HepG2 (cell line): ENCODE data around the gene RBCK1. TPM values are rescaled to one million over a fixed set of nuclear protein-coding genes. Genes with fewer than 3 reads are reported as not detected.

Experiments
- CREM ChIP-seq, 2 experiments: sonication (generic) in 1 of 2; formaldehyde crosslinking in 1 of 2; IDR thresholded peaks; 2 replicates each; pipeline versions ENCODE4 v1.4.0 to v1.6.1; 2016 to 2020; ENCODE audit warnings: antibody characterized with exemption in 1 of 2, mild to moderate bottlenecking in 1 of 2, missing genetic modification reagents in 1 of 2
- HIC2 ChIP-seq: sonication (generic); formaldehyde crosslinking; IDR thresholded peaks from 2 replicates; pipeline ENCODE4 v1.9.0; 2022; ENCODE audit warnings: low read depth, missing genetic modification reagents
- HNRNPLL ChIP-seq: fragments of 200-400 bp; formaldehyde crosslinking; IDR thresholded peaks from 2 replicates; pipeline ENCODE4 v1.6.1; 2017; ENCODE audit warnings: mild to moderate bottlenecking, low read depth, low read length; ENCODE audit not compliant: poor library complexity, severe bottlenecking
- HOXA3 ChIP-seq: sonication (generic); formaldehyde crosslinking; IDR thresholded peaks from 2 replicates; pipeline ENCODE4 v1.5.0; 2020; ENCODE audit warnings: missing genetic modification reagents
- KLF6 ChIP-seq: IDR thresholded peaks from 2 replicates; pipeline ENCODE4 v1.8.0; 2016; ENCODE audit warnings: missing biosample characterization, missing genetic modification reagents
- MBNL3 ChIP-seq: fragments of 250-450 bp; sonication (Bioruptor Pico); conservative IDR thresholded peaks from 2 replicates; pipeline ENCODE4 v1.8.0; 2022; ENCODE audit warnings: mild to moderate bottlenecking, inconsistent platforms
- NFE2 ChIP-seq: sonication (generic); formaldehyde crosslinking; IDR thresholded peaks from 2 replicates; pipeline ENCODE4 v1.4.0; 2020; ENCODE audit warnings: missing genetic modification reagents
- PPARG ChIP-seq: conservative IDR thresholded peaks from 2 replicates; pipeline ENCODE4 v1.6.1; 2016; ENCODE audit warnings: missing biosample characterization, missing genetic modification reagents
- REL ChIP-seq: sonication (generic); formaldehyde crosslinking; conservative IDR thresholded peaks from 2 replicates; pipeline ENCODE4 v1.8.0; 2022; ENCODE audit warnings: mild to moderate bottlenecking, missing genetic modification reagents, moderate library complexity
- SALL1 ChIP-seq: sonication (generic); formaldehyde crosslinking; IDR thresholded peaks from 2 replicates; pipeline ENCODE4 v1.8.0; 2022; ENCODE audit warnings: mild to moderate bottlenecking, missing genetic modification reagents
- SATB2 ChIP-seq: sonication (generic); formaldehyde crosslinking; IDR thresholded peaks from 2 replicates; pipeline ENCODE4 v1.5.0; 2020; ENCODE audit warnings: missing genetic modification reagents
- SOX6 ChIP-seq, 2 experiments: fragments of 450-650 bp in 1 of 2; sonication (generic) in 1 of 2; formaldehyde crosslinking in 1 of 2; IDR thresholded peaks; 2 replicates each; pipeline versions ENCODE4 v1.4.0 to v1.6.1; 2017 to 2020; ENCODE audit warnings: antibody characterized with exemption in 1 of 2, mild to moderate bottlenecking in 1 of 2, missing genetic modification reagents in 1 of 2
- TBX2 ChIP-seq: sonication (generic); formaldehyde crosslinking; IDR thresholded peaks from 2 replicates; pipeline ENCODE4 v1.5.0; 2020; ENCODE audit warnings: missing genetic modification reagents, mild to moderate bottlenecking, borderline replicate concordance
- ZBTB8A ChIP-seq: sonication (generic); formaldehyde crosslinking; IDR thresholded peaks from 2 replicates; pipeline ENCODE4 v1.4.0; 2020; ENCODE audit warnings: mild to moderate bottlenecking, low read depth, missing genetic modification reagents, borderline replicate concordance
- ZFP36L1 ChIP-seq: sonication (generic); formaldehyde crosslinking; IDR thresholded peaks from 2 replicates; pipeline ENCODE4 v1.8.0; 2022; ENCODE audit warnings: mild to moderate bottlenecking, missing genetic modification reagents, moderate library complexity
- ZNF124 ChIP-seq: sonication (generic); formaldehyde crosslinking; IDR thresholded peaks from 2 replicates; pipeline ENCODE4 v1.4.0; 2020; ENCODE audit warnings: missing genetic modification reagents
- ZNF160 ChIP-seq: sonication (generic); formaldehyde crosslinking; IDR thresholded peaks from 2 replicates; pipeline ENCODE4 v1.8.0; 2022; ENCODE audit warnings: mild to moderate bottlenecking, inconsistent platforms, missing genetic modification reagents
- ZNF468 ChIP-seq: sonication (generic); formaldehyde crosslinking; IDR thresholded peaks from 2 replicates; pipeline ENCODE4 v1.8.0; 2022; ENCODE audit warnings: mild to moderate bottlenecking, moderate library complexity, missing genetic modification reagents
- ZNF543 ChIP-seq: sonication (generic); formaldehyde crosslinking; IDR thresholded peaks from 2 replicates; pipeline ENCODE4 v1.4.0; 2020; ENCODE audit warnings: mild to moderate bottlenecking, missing genetic modification reagents
- ZNF83 ChIP-seq: sonication (generic); formaldehyde crosslinking; IDR thresholded peaks from 2 replicates; pipeline ENCODE4 v1.4.0; 2020; ENCODE audit warnings: missing genetic modification reagents, mild to moderate bottlenecking, borderline replicate concordance
- ZSCAN31 ChIP-seq: sonication (generic); formaldehyde crosslinking; IDR thresholded peaks from 2 replicates; pipeline ENCODE4 v1.5.0; 2020; ENCODE audit warnings: low read depth, mild to moderate bottlenecking, missing genetic modification reagents
- polyA plus RNA-seq, 8 experiments: library from polyadenylated mRNA; depleted of rRNA in 3 of 8; stranded (reverse) in 7 of 8; unstranded in 1 of 8; fragments of >200 nt; fragmentation: Illumina TruSeq in 4 of 8; extraction: Trizol in 4 of 8; gene quantifications; 2 replicates each; pipeline versions ENCODE4 v1.2.1 to v1.2.3, GENCODE V29; 2011 to 2016; ENCODE audit warnings: low read depth in 4 of 8, missing spikeins in 1 of 8, mixed read lengths in 1 of 8; ENCODE audit not compliant: insufficient read depth in 1 of 8
- total RNA-seq, 5 experiments: library from RNA; depleted of rRNA; stranded (reverse); fragments of >200 nt; fragmentation: Illumina TruSeq; extraction: Trizol; gene quantifications; 2 replicates each; pipeline ENCODE4 v1.2.3, GENCODE V29; 2016; ENCODE audit warnings: low read depth in 1 of 5
- TF ChIP-seq, protein P1 (sequence below): sonication (generic); formaldehyde crosslinking; conservative IDR thresholded peaks from 2 replicates; pipeline ENCODE4 v1.8.0; 2022; ENCODE audit warnings: missing genetic modification reagents
- TF ChIP-seq, protein P2 (sequence below): sonication (generic); formaldehyde crosslinking; IDR thresholded peaks from 2 replicates; pipeline ENCODE4 v1.4.0; 2020; ENCODE audit warnings: missing genetic modification reagents

RBCK1 gene
- total and polyA plus RNA-seq, 2 of the 13 experiments (the other 11 are each of a cell fraction or from before 2014, with no cell fraction given), result 149 to 215 TPM

GRCh38 chr20:380763-381580, 27.1 kb upstream of the RBCK1 start (continued):
- TF ChIP-seq SALL1 (CRISPR knock-in tag), result peak; percentile 72
- TF ChIP-seq ZNF468 (CRISPR knock-in tag), result 0 out of 2 replicates have a peak, but pooled peaks have one; percentile 12
- TF ChIP-seq TBX2 (CRISPR knock-in tag), result peak; percentile 86
- TF ChIP-seq ZSCAN31 (CRISPR knock-in tag), result peak; percentile 75; the same call in 1 of the 2 replicates
- TF ChIP-seq KLF6, result peak; percentile 96
- TF ChIP-seq HIC2 (CRISPR knock-in tag), result no peak; the same call in 1 of the 2 replicates
- TF ChIP-seq NFE2 (CRISPR knock-in tag), result no peak
- TF ChIP-seq HNRNPLL, result peak; percentile 15
- TF ChIP-seq, protein P1, sequence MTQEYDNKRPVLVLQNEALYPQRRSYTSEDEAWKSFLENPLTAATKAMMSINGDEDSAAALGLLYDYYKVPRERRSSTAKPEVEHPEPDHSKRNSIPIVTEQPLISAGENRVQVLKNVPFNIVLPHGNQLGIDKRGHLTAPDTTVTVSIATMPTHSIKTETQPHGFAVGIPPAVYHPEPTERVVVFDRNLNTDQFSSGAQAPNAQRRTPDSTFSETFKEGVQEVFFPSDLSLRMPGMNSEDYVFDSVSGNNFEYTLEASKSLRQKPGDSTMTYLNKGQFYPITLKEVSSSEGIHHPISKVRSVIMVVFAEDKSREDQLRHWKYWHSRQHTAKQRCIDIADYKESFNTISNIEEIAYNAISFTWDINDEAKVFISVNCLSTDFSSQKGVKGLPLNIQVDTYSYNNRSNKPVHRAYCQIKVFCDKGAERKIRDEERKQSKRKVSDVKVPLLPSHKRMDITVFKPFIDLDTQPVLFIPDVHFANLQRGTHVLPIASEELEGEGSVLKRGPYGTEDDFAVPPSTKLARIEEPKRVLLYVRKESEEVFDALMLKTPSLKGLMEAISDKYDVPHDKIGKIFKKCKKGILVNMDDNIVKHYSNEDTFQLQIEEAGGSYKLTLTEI (CRISPR knock-in tag), result no peak
- TF ChIP-seq ZFP36L1 (CRISPR knock-in tag), result no peak; the same call in none of the 2 replicates
- no peak for TF ChIP-seq SOX6 (IDR thresholded peaks at IDR 0.05)
- peak; percentile 90 for TF ChIP-seq SOX6 (CRISPR knock-in tag; IDR thresholded peaks at IDR 0.05)
- TF ChIP-seq, protein P2, sequence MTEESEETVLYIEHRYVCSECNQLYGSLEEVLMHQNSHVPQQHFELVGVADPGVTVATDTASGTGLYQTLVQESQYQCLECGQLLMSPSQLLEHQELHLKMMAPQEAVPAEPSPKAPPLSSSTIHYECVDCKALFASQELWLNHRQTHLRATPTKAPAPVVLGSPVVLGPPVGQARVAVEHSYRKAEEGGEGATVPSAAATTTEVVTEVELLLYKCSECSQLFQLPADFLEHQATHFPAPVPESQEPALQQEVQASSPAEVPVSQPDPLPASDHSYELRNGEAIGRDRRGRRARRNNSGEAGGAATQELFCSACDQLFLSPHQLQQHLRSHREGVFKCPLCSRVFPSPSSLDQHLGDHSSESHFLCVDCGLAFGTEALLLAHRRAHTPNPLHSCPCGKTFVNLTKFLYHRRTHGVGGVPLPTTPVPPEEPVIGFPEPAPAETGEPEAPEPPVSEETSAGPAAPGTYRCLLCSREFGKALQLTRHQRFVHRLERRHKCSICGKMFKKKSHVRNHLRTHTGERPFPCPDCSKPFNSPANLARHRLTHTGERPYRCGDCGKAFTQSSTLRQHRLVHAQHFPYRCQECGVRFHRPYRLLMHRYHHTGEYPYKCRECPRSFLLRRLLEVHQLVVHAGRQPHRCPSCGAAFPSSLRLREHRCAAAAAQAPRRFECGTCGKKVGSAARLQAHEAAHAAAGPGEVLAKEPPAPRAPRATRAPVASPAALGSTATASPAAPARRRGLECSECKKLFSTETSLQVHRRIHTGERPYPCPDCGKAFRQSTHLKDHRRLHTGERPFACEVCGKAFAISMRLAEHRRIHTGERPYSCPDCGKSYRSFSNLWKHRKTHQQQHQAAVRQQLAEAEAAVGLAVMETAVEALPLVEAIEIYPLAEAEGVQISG (CRISPR knock-in tag), result 0 out of 2 replicates have a peak, but pooled peaks have one; percentile 82
- peak; percentile 69 for TF ChIP-seq HOXA3 (CRISPR knock-in tag)
- TF ChIP-seq PPARG (CRISPR knock-in tag), result peak; percentile 66
- 0 out of 2 replicates have a peak, but pooled peaks have one; percentile 67 for TF ChIP-seq ZNF124
- peak; percentile 83 for TF ChIP-seq SATB2
- TF ChIP-seq ZBTB8A (CRISPR knock-in tag), result peak; percentile 93; the same call in 1 of the 2 replicates
- peak; percentile 27; the same call in 1 of the 2 replicates for TF ChIP-seq REL
- no peak for TF ChIP-seq CREM (IDR thresholded peaks at IDR 0.05)
- no peak for TF ChIP-seq CREM (CRISPR knock-in tag; IDR thresholded peaks at IDR 0.05)
- no peak for TF ChIP-seq ZNF83
- TF ChIP-seq MBNL3 (CRISPR knock-in tag), result no peak
- TF ChIP-seq ZNF160 (CRISPR knock-in tag), result no peak; the same call in 1 of the 2 replicates
- TF ChIP-seq ZNF543 (CRISPR knock-in tag), result peak; percentile 90
